C4-2B (cell line): Measurements from ENCODE around the gene POLN.

Experiments used
- ZFX ChIP-seq: fragments of 450-650 bp; IDR thresholded peaks from 2 replicates; pipeline ENCODE4 v1.6.1; 2017
- TF ChIP-seq, protein P1 (sequence below): fragments of 450-650 bp; conservative IDR thresholded peaks from 2 replicates; pipeline ENCODE4 v1.5.1; 2017; ENCODE audit warnings: mild to moderate bottlenecking

DNA sequence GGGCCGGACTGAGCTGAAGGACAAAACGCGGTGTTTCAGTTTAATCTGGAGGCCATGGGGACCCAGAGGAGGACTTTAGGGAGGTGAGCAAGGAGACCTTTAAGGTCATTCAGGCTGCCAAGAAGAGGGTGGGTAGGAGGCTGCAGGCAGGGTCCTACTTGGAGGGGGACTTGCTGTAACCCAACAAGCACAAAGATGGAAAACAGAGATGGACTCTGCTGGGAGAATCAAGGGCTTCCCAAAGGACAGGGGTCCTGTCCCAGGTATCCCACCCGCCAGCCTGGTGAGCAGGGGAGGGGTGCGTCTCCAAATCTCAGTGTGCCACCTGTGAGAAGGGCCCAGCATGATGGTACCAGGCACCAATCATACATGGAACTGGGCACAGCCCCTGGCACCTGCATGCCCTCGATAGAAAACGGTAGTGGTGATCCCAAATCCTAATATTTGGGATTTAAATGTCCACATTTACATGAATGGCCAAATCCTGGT is 3.9 kb upstream of the POLN start:
- TF ChIP-seq, protein P1, sequence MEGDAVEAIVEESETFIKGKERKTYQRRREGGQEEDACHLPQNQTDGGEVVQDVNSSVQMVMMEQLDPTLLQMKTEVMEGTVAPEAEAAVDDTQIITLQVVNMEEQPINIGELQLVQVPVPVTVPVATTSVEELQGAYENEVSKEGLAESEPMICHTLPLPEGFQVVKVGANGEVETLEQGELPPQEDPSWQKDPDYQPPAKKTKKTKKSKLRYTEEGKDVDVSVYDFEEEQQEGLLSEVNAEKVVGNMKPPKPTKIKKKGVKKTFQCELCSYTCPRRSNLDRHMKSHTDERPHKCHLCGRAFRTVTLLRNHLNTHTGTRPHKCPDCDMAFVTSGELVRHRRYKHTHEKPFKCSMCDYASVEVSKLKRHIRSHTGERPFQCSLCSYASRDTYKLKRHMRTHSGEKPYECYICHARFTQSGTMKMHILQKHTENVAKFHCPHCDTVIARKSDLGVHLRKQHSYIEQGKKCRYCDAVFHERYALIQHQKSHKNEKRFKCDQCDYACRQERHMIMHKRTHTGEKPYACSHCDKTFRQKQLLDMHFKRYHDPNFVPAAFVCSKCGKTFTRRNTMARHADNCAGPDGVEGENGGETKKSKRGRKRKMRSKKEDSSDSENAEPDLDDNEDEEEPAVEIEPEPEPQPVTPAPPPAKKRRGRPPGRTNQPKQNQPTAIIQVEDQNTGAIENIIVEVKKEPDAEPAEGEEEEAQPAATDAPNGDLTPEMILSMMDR: no peak
- TF ChIP-seq ZFX: no peak
